ENCODE measurements around the gene AP2A2.

The AP2A2 gene

DNA sequence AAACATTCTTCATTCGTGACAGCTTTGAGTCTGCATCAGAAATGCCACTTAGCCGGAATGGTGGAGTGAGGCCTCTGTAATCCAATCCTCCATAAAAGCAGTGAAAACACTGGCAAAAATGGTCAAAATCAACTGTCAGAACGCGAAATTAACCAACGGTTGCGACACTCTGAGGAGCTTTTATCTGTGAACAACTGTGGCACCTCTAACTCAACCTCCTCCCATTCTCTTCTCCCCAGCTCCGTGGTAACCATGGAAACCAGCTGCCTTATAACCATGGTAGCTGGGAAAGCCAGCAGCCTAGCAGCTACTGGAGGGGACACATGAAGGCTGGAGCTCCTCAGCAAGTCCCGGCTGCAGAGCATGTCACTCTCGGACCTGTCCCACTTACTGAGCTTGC is 20.3 kb downstream of the AP2A2 start:
- Histone ChIP-seq H3K4me2 (ENCODE audit: low read depth, low read length, poor library complexity, severe bottlenecking) (no peak overlapping the region), H3K9ac (ENCODE audit: low read depth, low read length, poor library complexity, severe bottlenecking) (no peak overlapping the region), H3K79me2 (ENCODE audit: insufficient read depth, low read length) (peaks cover 93% of the 10 kb centered on the region)

DNA sequence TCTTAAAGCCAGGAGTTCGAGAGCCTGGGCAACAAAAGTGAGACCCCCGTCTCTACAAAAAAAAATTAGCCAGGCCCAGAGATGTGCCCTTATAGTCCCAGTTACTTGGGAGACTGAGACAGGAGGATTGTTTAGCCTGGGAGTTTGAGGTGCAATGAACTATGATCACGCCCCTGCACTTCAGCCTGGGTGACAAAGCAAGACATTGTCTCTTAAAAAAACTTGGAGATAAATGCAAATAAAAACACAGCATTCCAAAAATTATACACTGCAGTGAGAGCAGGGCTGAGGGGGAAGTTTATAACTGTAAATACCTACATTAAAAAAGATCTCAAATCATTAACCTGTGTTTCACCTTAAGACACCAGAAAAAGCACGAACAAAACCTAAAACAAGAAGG is 22.1 kb downstream of the AP2A2 start:
- H3K9me3 ChIP-seq (ENCODE audit: insufficient read depth, low read depth, low read length), result 0 out of 2 replicates have a peak, but pooled peaks cover 2% of the 10 kb centered on the region
- H3K9ac ChIP-seq (ENCODE audit: low read depth, low read length, poor library complexity, severe bottlenecking), result no peak overlapping the region
- TF ChIP-seq, protein P1, sequence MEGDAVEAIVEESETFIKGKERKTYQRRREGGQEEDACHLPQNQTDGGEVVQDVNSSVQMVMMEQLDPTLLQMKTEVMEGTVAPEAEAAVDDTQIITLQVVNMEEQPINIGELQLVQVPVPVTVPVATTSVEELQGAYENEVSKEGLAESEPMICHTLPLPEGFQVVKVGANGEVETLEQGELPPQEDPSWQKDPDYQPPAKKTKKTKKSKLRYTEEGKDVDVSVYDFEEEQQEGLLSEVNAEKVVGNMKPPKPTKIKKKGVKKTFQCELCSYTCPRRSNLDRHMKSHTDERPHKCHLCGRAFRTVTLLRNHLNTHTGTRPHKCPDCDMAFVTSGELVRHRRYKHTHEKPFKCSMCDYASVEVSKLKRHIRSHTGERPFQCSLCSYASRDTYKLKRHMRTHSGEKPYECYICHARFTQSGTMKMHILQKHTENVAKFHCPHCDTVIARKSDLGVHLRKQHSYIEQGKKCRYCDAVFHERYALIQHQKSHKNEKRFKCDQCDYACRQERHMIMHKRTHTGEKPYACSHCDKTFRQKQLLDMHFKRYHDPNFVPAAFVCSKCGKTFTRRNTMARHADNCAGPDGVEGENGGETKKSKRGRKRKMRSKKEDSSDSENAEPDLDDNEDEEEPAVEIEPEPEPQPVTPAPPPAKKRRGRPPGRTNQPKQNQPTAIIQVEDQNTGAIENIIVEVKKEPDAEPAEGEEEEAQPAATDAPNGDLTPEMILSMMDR (conservative IDR thresholded peaks at IDR 0.05; ENCODE audit: low read length), result no peak
- TF ChIP-seq EZH2phosphoT487 (IDR thresholded peaks at IDR 0.05; ENCODE audit: borderline replicate concordance), result no peak
- H3K36me3 ChIP-seq (ENCODE audit: insufficient read depth, low read length), result peaks cover 46% of the 10 kb centered on the region; the same call in 1 of the 2 replicates
- H3F3A ChIP-seq (ENCODE audit: low read depth), result no peaks in the 10 kb centered on the region
- H3K9me2 ChIP-seq (replicated peaks; ENCODE audit: low read depth, low read length), result no peaks in the 10 kb centered on the region
- no peaks in the 10 kb centered on the region for H3K4me1 ChIP-seq (ENCODE audit: insufficient read depth, low read length, poor library complexity, severe bottlenecking)
- H3K4me3 ChIP-seq (ENCODE audit: low read length, poor library complexity, severe bottlenecking), result no peak overlapping the region
- H4K20me1 ChIP-seq (ENCODE audit: insufficient read depth, low read length, poor library complexity, severe bottlenecking), result peaks cover 21% of the 10 kb centered on the region
- H3K4me2 ChIP-seq (ENCODE audit: low read depth, low read length, poor library complexity, severe bottlenecking), result no peak overlapping the region
- H2AFZ ChIP-seq (ENCODE audit: low read length), result no peak overlapping the region
- peaks cover 93% of the 10 kb centered on the region for H3K79me2 ChIP-seq (ENCODE audit: insufficient read depth, low read length)
- no peaks in the 10 kb centered on the region for H3K27me3 ChIP-seq (ENCODE audit: insufficient read depth, low read length, poor library complexity, severe bottlenecking)

More for the DNA sequence above, 20.3 kb downstream of the AP2A2 start:
- Histone ChIP-seq H3K9me3 (ENCODE audit: insufficient read depth, low read depth, low read length) (0 out of 2 replicates have a peak, but pooled peaks cover 2% of the 10 kb centered on the region), H3K9me2 (replicated peaks; ENCODE audit: low read depth, low read length) (no peaks in the 10 kb centered on the region), H3K36me3 (ENCODE audit: insufficient read depth, low read length) (peaks cover 47% of the 10 kb centered on the region; the same call in 1 of the 2 replicates), H3K4me3 (ENCODE audit: low read length, poor library complexity, severe bottlenecking) (no peak overlapping the region), H2AFZ (ENCODE audit: low read length) (no peak overlapping the region), H4K20me1 (ENCODE audit: insufficient read depth, low read length, poor library complexity, severe bottlenecking) (peaks cover 27% of the 10 kb centered on the region), H3K27me3 (ENCODE audit: insufficient read depth, low read length, poor library complexity, severe bottlenecking) (no peaks in the 10 kb centered on the region), H3K4me1 (ENCODE audit: insufficient read depth, low read length, poor library complexity, severe bottlenecking) (peaks cover 3% of the 10 kb centered on the region), H3F3A (ENCODE audit: low read depth) (no peaks in the 10 kb centered on the region)
- no peak for TF ChIP-seq EZH2phosphoT487 (IDR thresholded peaks at IDR 0.05; ENCODE audit: borderline replicate concordance)
- TF ChIP-seq, protein P1 (conservative IDR thresholded peaks at IDR 0.05; ENCODE audit: low read length), result no peak

DNA sequence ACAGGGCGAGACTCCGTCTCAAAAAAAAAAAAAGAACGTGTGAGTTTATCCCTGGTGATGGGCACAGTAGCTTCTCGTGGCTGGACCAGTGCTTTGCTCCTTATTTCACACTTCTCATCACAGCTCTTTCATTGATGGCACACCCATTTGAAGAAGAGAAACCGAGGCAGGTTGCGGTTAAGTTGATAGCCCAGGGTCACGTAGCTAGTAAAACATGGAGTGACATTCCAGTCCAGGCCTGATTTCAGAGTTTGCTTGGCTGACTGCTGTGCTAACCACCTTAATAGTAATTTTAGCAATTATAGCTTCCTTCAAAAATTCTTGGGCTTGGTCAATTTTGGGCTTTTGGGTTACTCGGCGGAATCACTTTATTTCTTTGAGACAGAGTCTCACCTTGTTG is 25.8 kb downstream of the AP2A2 start:
- Histone ChIP-seq H3F3A (ENCODE audit: low read depth) (no peaks in the 10 kb centered on the region), H3K9ac (ENCODE audit: low read depth, low read length, poor library complexity, severe bottlenecking) (no peak overlapping the region), H3K36me3 (ENCODE audit: insufficient read depth, low read length) (peaks cover 20% of the 10 kb centered on the region; the same call in 1 of the 2 replicates), H3K27me3 (ENCODE audit: insufficient read depth, low read length, poor library complexity, severe bottlenecking) (no peaks in the 10 kb centered on the region), H3K9me2 (replicated peaks; ENCODE audit: low read depth, low read length) (no peaks in the 10 kb centered on the region), H3K9me3 (ENCODE audit: insufficient read depth, low read depth, low read length) (0 out of 2 replicates have a peak, but pooled peaks cover 2% of the 10 kb centered on the region), H2AFZ (ENCODE audit: low read length) (no peak overlapping the region), H4K20me1 (ENCODE audit: insufficient read depth, low read length, poor library complexity, severe bottlenecking) (peaks cover 23% of the 10 kb centered on the region), H3K4me3 (ENCODE audit: low read length, poor library complexity, severe bottlenecking) (no peak overlapping the region), H3K79me2 (ENCODE audit: insufficient read depth, low read length) (peaks cover 89% of the 10 kb centered on the region), H3K4me2 (ENCODE audit: low read depth, low read length, poor library complexity, severe bottlenecking) (no peak overlapping the region), H3K4me1 (ENCODE audit: insufficient read depth, low read length, poor library complexity, severe bottlenecking) (peaks cover 15% of the 10 kb centered on the region)
- TF ChIP-seq EZH2phosphoT487 (IDR thresholded peaks at IDR 0.05; ENCODE audit: borderline replicate concordance), result no peak
- TF ChIP-seq, protein P1 (conservative IDR thresholded peaks at IDR 0.05; ENCODE audit: low read length), result no peak

Measured in Loucy (cell line).